HEK293T (cell line): ENCODE data around the gene DRD1.

Experiments used
- BHLHE40 ChIP-seq: fragments of 450-650 bp; IDR thresholded peaks from 2 replicates; pipeline ENCODE4 v1.6.1; 2016; ENCODE audit warnings: mild to moderate bottlenecking, moderate library complexity, borderline replicate concordance
- ELF4 ChIP-seq: fragments of 450-650 bp; IDR thresholded peaks from 2 replicates; pipeline ENCODE4 v1.6.1; 2017; ENCODE audit warnings: antibody characterized with exemption
- FOXK2 ChIP-seq: fragments of 450-650 bp; IDR thresholded peaks from 2 replicates; pipeline ENCODE4 v1.6.1; 2016; ENCODE audit warnings: mild to moderate bottlenecking
- FOXM1 ChIP-seq: fragments of 450-650 bp; IDR thresholded peaks from 2 replicates; pipeline ENCODE4 v1.6.1; 2017; ENCODE audit warnings: mild to moderate bottlenecking, borderline replicate concordance
- L3MBTL2 ChIP-seq: fragments of 450-650 bp; conservative IDR thresholded peaks from 2 replicates; pipeline ENCODE4 v1.6.1; 2016; ENCODE audit warnings: mild to moderate bottlenecking
- LEF1 ChIP-seq: fragments of 450-650 bp; IDR thresholded peaks from 2 replicates; pipeline ENCODE4 v1.6.1; 2017; ENCODE audit warnings: mild to moderate bottlenecking, borderline replicate concordance
- SP1 ChIP-seq: fragments of 450-650 bp; IDR thresholded peaks from 2 replicates; pipeline ENCODE4 v1.6.1; 2017
- SUZ12 ChIP-seq: fragments of 450-650 bp; IDR thresholded peaks from 2 replicates; pipeline ENCODE4 v1.6.1; 2016; ENCODE audit warnings: mild to moderate bottlenecking
- ZNF384 ChIP-seq: fragments of 450-650 bp; IDR thresholded peaks from 2 replicates; pipeline ENCODE4 v1.6.1; 2016

- TF ChIP-seq FOXK2 (no peak), FOXM1 (no peak), ZNF384 (no peak), ELF4 (no peak), L3MBTL2 (no peak), BHLHE40 (no peak), SUZ12 (no peak), SP1 (no peak), LEF1 (no peak)
Observed at GRCh38 chr5:175485631-175486030, 41.6 kb upstream of the DRD1 start.
